BJ (cell line): ENCODE results near the gene PALLD. TPM values are rescaled to one million over a fixed set of nuclear protein-coding genes. Genes with fewer than 3 reads are reported as not detected.

Experiments
- CTCF ChIA-PET: fragments of 350-600 bp; formaldehyde crosslinking; extraction: SDS; loops from one replicate; lab custom pipeline; 2021; ENCODE audit warnings: antibody characterized with exemption, inconsistent platforms; lab: Yijun Ruan, JAX
- POLR2A ChIA-PET: fragments of 300-600 bp; sonication (Branson Sonifier 250); formaldehyde crosslinking; extraction: SDS; loops from one replicate; lab custom pipeline; 2021; ENCODE audit warnings: antibody characterized with exemption; lab: Charles Lee
- DNase-seq: peaks from one replicate; pipeline ENCODE4 v3.0.0-alpha.2; 2011; ENCODE audit warnings: low read depth
- H3K27me3 ChIP-seq: 2 replicates; pipeline ENCODE4 v1.6.0; 2011; ENCODE audit warnings: low read length; ENCODE audit not compliant: control insufficient read depth, insufficient read depth
- H3K36me3 ChIP-seq: 2 replicates; pipeline ENCODE4 v1.5.1; 2011; ENCODE audit warnings: low read length; ENCODE audit not compliant: control insufficient read depth, insufficient read depth
- H3K4me3 ChIP-seq: 2 replicates; pipeline ENCODE4 v1.5.1; 2011; ENCODE audit warnings: low read depth, mild to moderate bottlenecking, control low read depth, low read length
- polyA plus RNA-seq: library from polyadenylated mRNA; depleted of rRNA; stranded (reverse); fragments of >200 nt; gene quantifications from 2 replicates; pipeline ENCODE4 v1.2.3, GENCODE V29; 2011
- TF ChIP-seq, protein P1 (sequence below): IDR thresholded peaks from 2 replicates; pipeline ENCODE4 v1.5.1; 2011; ENCODE audit warnings: low read depth, mild to moderate bottlenecking, control low read depth, inconsistent platforms, low read length, moderate library complexity; ENCODE audit not compliant: insufficient read depth

Gene PALLD
- polyA plus RNA-seq, 1 experiment, result 30.3 TPM

DNA sequence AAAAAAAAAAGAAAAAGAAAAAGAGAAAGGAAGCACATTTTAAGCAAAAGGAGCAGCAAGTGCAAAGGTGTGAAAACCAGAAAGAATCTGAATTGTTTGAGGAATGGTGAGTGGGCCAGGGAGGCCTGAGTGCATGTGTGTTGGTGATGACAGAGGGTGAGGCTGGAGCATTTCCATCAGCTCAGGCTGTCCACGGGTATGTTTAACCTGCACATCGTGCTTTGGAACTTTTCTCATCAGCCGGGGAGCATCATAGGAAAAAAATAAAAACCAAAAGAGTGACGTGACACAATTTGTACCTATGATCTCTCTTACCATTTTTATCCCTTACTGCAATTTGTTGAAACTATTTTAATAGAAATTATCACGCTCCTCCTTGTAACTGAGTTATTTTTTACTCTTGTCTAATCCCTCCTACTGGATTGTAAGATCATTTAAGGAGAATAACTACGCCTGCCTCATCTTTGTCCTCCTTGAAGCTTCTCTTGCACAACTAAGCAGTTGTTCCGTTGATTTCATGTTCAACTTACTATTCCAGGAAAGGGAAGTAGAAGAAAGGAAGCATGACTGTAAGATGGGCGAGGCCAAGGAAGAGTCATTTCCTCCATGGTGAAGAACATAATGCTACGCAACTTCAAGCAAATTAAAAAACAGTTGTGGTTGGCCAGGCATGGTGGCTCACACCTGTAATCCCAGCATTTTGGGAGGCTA is 7.0 kb downstream of the PALLD start:
- CTCF ChIA-PET, result no interaction called here
- POLR2A ChIA-PET, result no interaction called here
- H3K36me3 ChIP-seq, result no peaks in the 10 kb centered on the region
- no peak overlapping the region for H3K4me3 ChIP-seq
- H3K27me3 ChIP-seq, result no peaks in the 10 kb centered on the region
- no peak for DNase-seq
- TF ChIP-seq, protein P1, sequence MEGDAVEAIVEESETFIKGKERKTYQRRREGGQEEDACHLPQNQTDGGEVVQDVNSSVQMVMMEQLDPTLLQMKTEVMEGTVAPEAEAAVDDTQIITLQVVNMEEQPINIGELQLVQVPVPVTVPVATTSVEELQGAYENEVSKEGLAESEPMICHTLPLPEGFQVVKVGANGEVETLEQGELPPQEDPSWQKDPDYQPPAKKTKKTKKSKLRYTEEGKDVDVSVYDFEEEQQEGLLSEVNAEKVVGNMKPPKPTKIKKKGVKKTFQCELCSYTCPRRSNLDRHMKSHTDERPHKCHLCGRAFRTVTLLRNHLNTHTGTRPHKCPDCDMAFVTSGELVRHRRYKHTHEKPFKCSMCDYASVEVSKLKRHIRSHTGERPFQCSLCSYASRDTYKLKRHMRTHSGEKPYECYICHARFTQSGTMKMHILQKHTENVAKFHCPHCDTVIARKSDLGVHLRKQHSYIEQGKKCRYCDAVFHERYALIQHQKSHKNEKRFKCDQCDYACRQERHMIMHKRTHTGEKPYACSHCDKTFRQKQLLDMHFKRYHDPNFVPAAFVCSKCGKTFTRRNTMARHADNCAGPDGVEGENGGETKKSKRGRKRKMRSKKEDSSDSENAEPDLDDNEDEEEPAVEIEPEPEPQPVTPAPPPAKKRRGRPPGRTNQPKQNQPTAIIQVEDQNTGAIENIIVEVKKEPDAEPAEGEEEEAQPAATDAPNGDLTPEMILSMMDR, result no peak

DNA sequence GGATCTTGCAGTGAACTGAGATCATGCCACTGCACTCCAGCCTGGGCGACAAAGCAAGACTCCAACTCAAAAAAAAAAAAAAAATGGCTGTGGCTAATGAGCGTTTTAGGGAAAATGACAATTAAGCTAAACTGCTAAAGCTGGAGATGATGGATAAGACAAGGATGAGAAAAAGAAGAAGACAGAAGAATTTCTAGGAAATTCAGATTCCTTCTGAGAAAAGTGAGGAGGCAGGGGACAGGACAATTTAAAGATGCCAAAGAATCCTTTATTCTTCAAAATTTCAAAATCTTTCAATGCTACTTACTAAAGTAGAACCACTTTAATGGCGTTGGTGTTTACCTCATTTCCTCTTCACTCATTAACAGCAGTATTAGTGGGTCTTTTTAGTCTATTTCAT is 7.7 kb downstream of the PALLD start:
- Histone ChIP-seq H3K4me3 (no peak overlapping the region), H3K36me3 (no peaks in the 10 kb centered on the region), H3K27me3 (no peaks in the 10 kb centered on the region)
- no peak for DNase-seq
- ChIA-PET POLR2A (no interaction called here), CTCF (no interaction called here)
- TF ChIP-seq, protein P1, result no peak

DNA sequence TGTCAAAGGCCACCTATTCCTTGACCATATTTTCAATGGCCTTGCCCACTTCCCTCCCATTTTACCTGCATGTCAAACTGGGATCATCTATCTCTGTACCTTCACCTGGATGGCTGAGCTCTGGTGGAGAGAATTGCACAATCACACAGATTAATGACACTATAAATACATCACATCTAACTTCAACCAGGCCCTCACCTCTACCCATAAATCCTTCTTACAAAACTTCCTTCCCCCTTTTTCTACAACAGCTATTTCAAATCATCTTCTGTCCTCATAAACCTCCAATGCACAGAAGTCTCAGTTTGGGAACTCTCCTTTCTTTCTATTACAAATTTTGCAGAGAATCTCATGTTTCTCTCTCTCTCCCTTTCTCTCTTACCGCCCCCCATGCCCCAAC is 9.2 kb downstream of the PALLD start:
- no peaks in the 10 kb centered on the region for H3K36me3 ChIP-seq
- no peaks in the 10 kb centered on the region for H3K27me3 ChIP-seq
- no peak for DNase-seq
- no peak overlapping the region for H3K4me3 ChIP-seq
- ChIA-PET POLR2A (no interaction called here), CTCF (interaction anchor here (0.6 to 1.3 kb wide), 5 partner anchors 21 to 416 kb away, joined by 3 read pairs; partner anchors contain the start of gene DDX60L)
- TF ChIP-seq, protein P1, result no peak

DNA sequence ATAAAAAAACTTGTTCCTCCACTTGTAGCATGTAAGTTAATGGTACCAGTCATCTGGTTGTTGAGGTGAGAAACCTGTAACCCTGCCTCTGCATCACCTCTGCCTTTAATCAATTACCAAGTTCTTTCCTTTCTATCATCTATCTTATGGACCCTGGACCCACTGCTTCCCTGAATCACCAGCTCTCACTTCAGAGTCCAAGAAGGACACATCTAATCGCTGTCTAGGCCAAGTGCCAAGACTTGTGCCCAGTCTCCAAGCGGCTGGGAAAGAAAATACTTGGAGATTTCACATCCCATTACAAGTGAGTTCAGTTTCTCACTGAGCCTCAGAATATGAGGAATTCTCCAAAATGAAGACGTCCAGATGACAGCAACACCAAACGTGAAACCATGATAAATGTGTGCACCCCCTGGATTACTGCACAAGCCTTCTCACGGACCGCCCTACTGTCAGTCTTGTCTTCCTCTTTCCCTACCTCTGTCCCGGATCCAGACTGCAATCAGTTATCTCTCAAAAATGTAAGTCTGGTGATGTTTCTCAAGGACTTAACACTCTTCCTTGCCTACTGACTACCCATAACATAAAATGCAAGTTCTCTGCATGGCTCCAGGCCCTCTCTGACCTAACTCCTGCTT is 10.4 kb downstream of the PALLD start:
- TF ChIP-seq, protein P1, result no peak
- no peak for DNase-seq
- POLR2A ChIA-PET, result interaction anchor here (0.6 kb wide), 1 partner anchor 10 kb away, joined by 3 read pairs; the partner anchor contains the start of gene PALLD
- H3K4me3 ChIP-seq, result no peak overlapping the region
- no peaks in the 10 kb centered on the region for H3K36me3 ChIP-seq
- CTCF ChIA-PET, result interaction anchor here (1.2 to 1.3 kb wide), 2 partner anchors 13 to 414 kb away, joined by 3 to 4 read pairs; no protein-coding TSS in a partner anchor
- no peaks in the 10 kb centered on the region for H3K27me3 ChIP-seq

DNA sequence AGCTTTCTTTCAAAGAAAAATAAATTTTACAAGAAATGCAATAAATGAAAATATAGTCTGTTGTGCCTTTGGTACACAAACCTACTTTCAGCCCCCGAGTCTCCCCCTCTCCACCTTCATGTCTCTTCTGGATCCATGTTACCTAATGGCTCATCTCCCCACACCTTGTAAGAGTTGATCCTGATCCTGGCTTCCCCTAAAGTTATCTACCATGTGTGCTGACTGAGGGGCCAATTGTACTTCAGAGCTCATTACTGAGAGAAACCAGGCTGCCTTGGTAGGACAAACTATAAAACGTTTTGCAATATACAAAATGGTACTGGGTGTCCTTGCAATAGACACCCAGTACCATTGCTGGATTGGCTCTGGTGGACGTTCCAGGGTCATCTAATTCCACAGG is 11.8 kb downstream of the PALLD start:
- DNase-seq, result no peak
- Histone ChIP-seq H3K36me3 (no peaks in the 10 kb centered on the region), H3K4me3 (no peak overlapping the region), H3K27me3 (no peaks in the 10 kb centered on the region)
- ChIA-PET POLR2A (no interaction called here), CTCF (interaction anchor here (0.8 kb wide), 1 partner anchor 12 kb away, joined by 3 read pairs; the partner anchor contains the start of gene PALLD)
- TF ChIP-seq, protein P1, result no peak
